GM20000 (cell line): ENCODE measurements around the gene ARHGEF3.

Experiments used
- DNase-seq: peaks from one replicate; pipeline ENCODE4 v3.0.0; 2012; ENCODE audit warnings: low spot score
- CTCF ChIP-seq: IDR thresholded peaks from 2 replicates; pipeline ENCODE4 v1.5.1; 2012; ENCODE audit warnings: mild to moderate bottlenecking, control low read depth; ENCODE audit errors: extremely low read depth, missing control alignments

ARHGEF3 gene

GRCh38 chr3:56829533-56829932 is 27.8 kb upstream of the ARHGEF3 start:
- DNase-seq, result no peak
- no peak for TF ChIP-seq CTCF

- no peak for TF ChIP-seq CTCF
- DNase-seq, result no peak
These were observed 25.3 kb upstream of the ARHGEF3 start for GRCh38 chr3:56826831-56827722.

DNA sequence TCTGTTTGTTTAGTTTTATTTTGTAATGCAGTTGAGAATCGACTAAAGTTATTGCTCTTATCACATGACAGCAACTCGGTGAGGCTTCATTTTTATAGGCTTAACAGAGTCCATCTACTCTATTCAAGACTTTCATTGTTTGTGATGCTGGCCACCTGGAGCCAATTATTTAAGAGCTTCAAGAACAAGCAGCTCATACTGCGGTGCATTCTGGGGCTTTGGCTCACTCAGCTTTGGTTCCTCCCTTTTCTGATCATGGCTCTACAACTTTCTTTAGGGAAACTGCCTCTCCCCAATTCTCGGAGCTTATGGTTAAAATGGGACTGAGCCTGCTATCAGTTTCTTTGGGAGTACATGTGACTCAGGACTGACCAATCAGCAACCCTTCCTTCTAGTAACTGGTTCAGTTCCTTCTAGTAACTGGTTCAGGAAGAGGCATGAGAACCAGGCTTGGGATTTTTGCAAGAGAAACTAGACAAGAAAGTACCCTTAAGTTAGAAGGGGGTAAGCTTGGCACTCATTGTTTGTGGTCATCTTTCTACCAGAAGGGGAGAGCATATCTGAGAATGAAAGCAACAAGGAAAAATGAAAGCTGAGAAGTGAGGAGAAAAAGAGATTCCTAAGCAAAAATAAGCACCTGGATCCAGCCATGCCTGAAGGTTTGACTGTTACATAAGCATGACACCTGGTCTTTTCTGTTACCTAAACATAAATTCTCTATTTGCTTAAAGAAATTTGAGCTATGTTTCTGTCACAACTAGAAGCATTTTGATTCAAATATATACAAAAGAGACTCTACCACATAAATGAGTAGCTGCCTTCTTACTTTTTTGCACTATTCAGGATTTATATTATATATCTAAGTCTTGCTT is 24.1 kb upstream of the ARHGEF3 start:
- no peak for DNase-seq
- TF ChIP-seq CTCF, result no peak

DNA sequence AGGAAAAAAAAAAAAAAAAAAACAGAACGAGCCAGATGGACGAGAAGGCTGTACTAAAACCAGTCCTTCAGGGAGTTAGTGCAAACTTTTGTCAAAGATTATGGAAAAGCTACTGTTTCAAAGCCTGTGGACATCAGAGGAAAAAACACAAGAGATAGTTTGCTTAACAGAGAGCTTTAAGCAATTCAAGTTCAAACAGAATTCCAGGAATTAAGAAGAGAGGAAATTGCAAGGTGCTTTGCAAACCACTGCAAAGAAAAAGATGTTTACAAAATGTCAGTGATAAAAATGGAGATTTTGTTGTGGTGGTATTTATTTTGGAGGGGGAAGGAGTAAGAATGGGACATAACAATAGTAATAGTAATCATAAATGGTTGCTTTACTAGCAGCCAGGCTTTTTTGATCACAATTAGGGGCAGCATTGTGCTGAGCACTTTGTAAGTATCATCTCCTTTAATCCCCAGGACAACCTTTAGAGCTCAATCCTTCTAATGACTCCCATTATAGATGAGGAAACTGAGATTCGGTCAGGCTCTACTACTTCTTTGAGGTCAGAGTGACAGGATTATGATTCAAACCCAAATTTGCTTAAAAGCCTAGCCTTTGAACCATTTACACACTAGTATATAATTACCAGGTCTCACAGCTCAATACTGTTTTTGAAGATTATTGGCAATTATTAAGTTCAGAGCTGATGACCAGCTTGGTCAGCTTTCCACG is 22.4 kb upstream of the ARHGEF3 start:
- no peak for DNase-seq
- no peak for TF ChIP-seq CTCF

DNA sequence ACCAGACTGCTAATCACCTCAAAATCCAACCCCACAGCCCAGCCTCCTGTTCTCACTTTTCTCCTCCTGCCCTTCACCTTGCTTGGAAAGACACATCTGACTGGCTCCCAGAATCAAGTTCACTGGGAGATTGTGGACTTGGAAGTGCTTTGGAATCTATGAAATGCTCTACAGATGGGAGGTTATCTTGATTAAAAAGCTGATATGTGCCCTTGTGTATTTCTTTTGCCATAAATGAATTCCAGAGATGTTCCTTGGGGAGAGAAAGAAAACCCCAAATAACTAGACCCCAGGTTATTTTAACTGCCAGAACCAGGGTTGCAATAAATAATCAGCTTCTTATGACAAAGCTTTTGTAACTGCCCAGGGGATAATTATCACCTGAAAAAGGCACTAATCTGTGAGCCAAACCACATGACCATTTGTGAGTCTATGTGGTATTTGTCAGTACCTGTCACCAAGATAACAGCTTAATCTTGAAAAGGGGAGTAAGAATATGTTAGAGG is 21.7 kb upstream of the ARHGEF3 start:
- TF ChIP-seq CTCF, result no peak
- no peak for DNase-seq

DNA sequence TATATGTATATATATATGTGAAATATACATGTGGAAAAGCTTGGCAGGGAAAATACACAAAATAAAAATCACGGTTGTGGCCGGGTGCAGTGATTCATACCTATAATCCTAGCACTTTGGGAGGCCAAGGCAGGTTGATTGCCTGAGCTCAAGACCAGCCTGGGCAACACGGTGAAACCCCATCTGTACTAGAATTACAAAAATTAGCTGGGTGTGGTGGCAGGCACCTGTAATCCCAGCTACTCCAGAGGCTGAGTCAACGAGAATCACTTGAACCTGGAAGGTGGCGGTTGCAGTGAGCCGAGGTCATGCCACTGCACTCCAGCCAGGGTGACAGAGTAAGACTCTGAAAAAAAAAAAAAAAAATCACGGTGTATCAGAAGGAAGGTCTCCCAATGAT is 20.8 kb upstream of the ARHGEF3 start:
- TF ChIP-seq CTCF, result no peak
- no peak for DNase-seq
